Measurements from ENCODE around the gene CPAMD8.

CPAMD8 gene

GRCh38 chr19:17048885-17049453, 22.4 kb upstream of the CPAMD8 start:
- Mint-ChIP-seq H3K4me1 (peaks cover 27% of the 10 kb centered on the region), H3K4me3 (no peak overlapping the region), H3K27me3 (ENCODE audit: low read depth, poor library complexity) (no peaks in the 10 kb centered on the region), H3K27ac (peak overlapping the region; percentile 64), H3K36me3 (ENCODE audit: low read depth) (peaks cover 23% of the 10 kb centered on the region), H3K9me3 (no peaks in the 10 kb centered on the region)
- no peak for DNase-seq
- TF ChIP-seq CTCF (IDR thresholded peaks at IDR 0.05), result no peak

GRCh38 chr19:17045907-17046502, 19.4 kb upstream of the CPAMD8 start:
- Mint-ChIP-seq H3K9me3 (no peaks in the 10 kb centered on the region), H3K27me3 (ENCODE audit: low read depth, poor library complexity) (peaks cover under 1% of the 10 kb centered on the region), H3K4me1 (peaks cover 43% of the 10 kb centered on the region), H3K4me3 (no peak overlapping the region), H3K27ac (peak overlapping the region; percentile 46), H3K36me3 (ENCODE audit: low read depth) (peaks cover 2% of the 10 kb centered on the region)
- TF ChIP-seq CTCF (IDR thresholded peaks at IDR 0.05), result no peak
- no peak for DNase-seq

- no peak for DNase-seq
- H3K4me1 Mint-ChIP-seq, result peaks cover 41% of the 10 kb centered on the region
- no peaks in the 10 kb centered on the region for H3K9me3 Mint-ChIP-seq
- peaks cover 4% of the 10 kb centered on the region for H3K27me3 Mint-ChIP-seq (ENCODE audit: low read depth, poor library complexity)
- no peak for TF ChIP-seq CTCF (IDR thresholded peaks at IDR 0.05)
- no peak overlapping the region for H3K4me3 Mint-ChIP-seq
- H3K36me3 Mint-ChIP-seq (ENCODE audit: low read depth), result no peaks in the 10 kb centered on the region
- H3K27ac Mint-ChIP-seq, result no peak overlapping the region
Measured at GRCh38 chr19:17043744-17044143, 17.1 kb upstream of the CPAMD8 start.

GRCh38 chr19:17041976-17042375, 15.4 kb upstream of the CPAMD8 start:
- peak overlapping the region; percentile 24 for H3K4me3 Mint-ChIP-seq
- H3K36me3 Mint-ChIP-seq (ENCODE audit: low read depth), result no peaks in the 10 kb centered on the region
- TF ChIP-seq CTCF (IDR thresholded peaks at IDR 0.05), result no peak
- H3K4me1 Mint-ChIP-seq, result peaks cover 41% of the 10 kb centered on the region
- H3K27me3 Mint-ChIP-seq (ENCODE audit: low read depth, poor library complexity), result peaks cover 8% of the 10 kb centered on the region
- no peaks in the 10 kb centered on the region for H3K9me3 Mint-ChIP-seq
- no peak for DNase-seq
- peak overlapping the region; percentile 81 for H3K27ac Mint-ChIP-seq

- Mint-ChIP-seq H3K9me3 (no peaks in the 10 kb centered on the region), H3K4me1 (peaks cover 16% of the 10 kb centered on the region), H3K36me3 (ENCODE audit: low read depth) (no peaks in the 10 kb centered on the region), H3K27me3 (ENCODE audit: low read depth, poor library complexity) (peaks cover 25% of the 10 kb centered on the region), H3K27ac (no peak overlapping the region), H3K4me3 (no peak overlapping the region)
- no peak for DNase-seq
- no peak for TF ChIP-seq CTCF (IDR thresholded peaks at IDR 0.05)
Measured at GRCh38 chr19:17037966-17038500, 11.4 kb upstream of the CPAMD8 start.

- no peaks in the 10 kb centered on the region for H3K36me3 Mint-ChIP-seq (ENCODE audit: low read depth)
- H3K9me3 Mint-ChIP-seq, result no peaks in the 10 kb centered on the region
- peaks cover 30% of the 10 kb centered on the region for H3K27me3 Mint-ChIP-seq (ENCODE audit: low read depth, poor library complexity)
- H3K4me3 Mint-ChIP-seq, result no peak overlapping the region
- no peak for TF ChIP-seq CTCF (IDR thresholded peaks at IDR 0.05)
- DNase-seq, result no peak
- H3K4me1 Mint-ChIP-seq, result peaks cover 8% of the 10 kb centered on the region
- H3K27ac Mint-ChIP-seq, result no peak overlapping the region
Measured at GRCh38 chr19:17037184-17037583, 10.6 kb upstream of the CPAMD8 start.
